PC-3 (cell line): ENCODE measurements around the gene CARD19.

Source experiments
- EZH2 ChIP-seq: fragments of 300-600 bp; sonication (generic); IDR thresholded peaks from one replicate; pipeline ENCODE4 v1.6.1; 2017; ENCODE audit warnings: antibody characterized with exemption, mild to moderate bottlenecking, low read length; ENCODE audit not compliant: unreplicated experiment
- EZH2phosphoT487 ChIP-seq: fragments of 300-600 bp; sonication (generic); IDR thresholded peaks from 2 replicates; pipeline ENCODE4 v1.6.1; 2018; ENCODE audit warnings: mild to moderate bottlenecking, antibody characterized with exemption, low read length, borderline replicate concordance
- TF ChIP-seq, protein P1 (sequence below): fragments of 300-600 bp; sonication (generic); conservative IDR thresholded peaks from 2 replicates; pipeline ENCODE4 v1.5.1; 2017; ENCODE audit warnings: antibody characterized with exemption, low read depth, mild to moderate bottlenecking, low read length

GRCh38 chr9:93155716-93156474 is 59.9 kb downstream of the CARD19 start:
- TF ChIP-seq, protein P1, sequence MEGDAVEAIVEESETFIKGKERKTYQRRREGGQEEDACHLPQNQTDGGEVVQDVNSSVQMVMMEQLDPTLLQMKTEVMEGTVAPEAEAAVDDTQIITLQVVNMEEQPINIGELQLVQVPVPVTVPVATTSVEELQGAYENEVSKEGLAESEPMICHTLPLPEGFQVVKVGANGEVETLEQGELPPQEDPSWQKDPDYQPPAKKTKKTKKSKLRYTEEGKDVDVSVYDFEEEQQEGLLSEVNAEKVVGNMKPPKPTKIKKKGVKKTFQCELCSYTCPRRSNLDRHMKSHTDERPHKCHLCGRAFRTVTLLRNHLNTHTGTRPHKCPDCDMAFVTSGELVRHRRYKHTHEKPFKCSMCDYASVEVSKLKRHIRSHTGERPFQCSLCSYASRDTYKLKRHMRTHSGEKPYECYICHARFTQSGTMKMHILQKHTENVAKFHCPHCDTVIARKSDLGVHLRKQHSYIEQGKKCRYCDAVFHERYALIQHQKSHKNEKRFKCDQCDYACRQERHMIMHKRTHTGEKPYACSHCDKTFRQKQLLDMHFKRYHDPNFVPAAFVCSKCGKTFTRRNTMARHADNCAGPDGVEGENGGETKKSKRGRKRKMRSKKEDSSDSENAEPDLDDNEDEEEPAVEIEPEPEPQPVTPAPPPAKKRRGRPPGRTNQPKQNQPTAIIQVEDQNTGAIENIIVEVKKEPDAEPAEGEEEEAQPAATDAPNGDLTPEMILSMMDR = no peak
- no peak for TF ChIP-seq EZH2phosphoT487
- no peak for TF ChIP-seq EZH2
